ENCODE measurements around the gene AURKA.

- TF ChIP-seq GATA3 (IDR thresholded peaks at IDR 0.05; ENCODE audit: low read depth, low read length) (no peak), GATA2 (IDR thresholded peaks at IDR 0.05; ENCODE audit: low read depth, low read length) (no peak)
Measured at GRCh38 chr20:56371977-56372376, 20.0 kb downstream of the AURKA start.
